OCI-LY7 (cell line): ENCODE data around the gene AHSP.

Source experiments
- EZH2phosphoT487 ChIP-seq: fragments of 200-600 bp; sonication (generic); IDR thresholded peaks from 2 replicates; pipeline ENCODE4 v1.6.1; 2018; ENCODE audit warnings: low read depth, borderline replicate concordance, mild to moderate bottlenecking, mixed run types, antibody characterized with exemption, low read length, moderate library complexity, mixed read lengths
- TF ChIP-seq, protein P1 (sequence below): fragments of 200-600 bp; sonication (generic); conservative IDR thresholded peaks from 2 replicates; pipeline ENCODE4 v1.5.1; 2014; ENCODE audit warnings: mild to moderate bottlenecking, antibody characterized with exemption, low read length, moderate library complexity, mixed read lengths

DNA sequence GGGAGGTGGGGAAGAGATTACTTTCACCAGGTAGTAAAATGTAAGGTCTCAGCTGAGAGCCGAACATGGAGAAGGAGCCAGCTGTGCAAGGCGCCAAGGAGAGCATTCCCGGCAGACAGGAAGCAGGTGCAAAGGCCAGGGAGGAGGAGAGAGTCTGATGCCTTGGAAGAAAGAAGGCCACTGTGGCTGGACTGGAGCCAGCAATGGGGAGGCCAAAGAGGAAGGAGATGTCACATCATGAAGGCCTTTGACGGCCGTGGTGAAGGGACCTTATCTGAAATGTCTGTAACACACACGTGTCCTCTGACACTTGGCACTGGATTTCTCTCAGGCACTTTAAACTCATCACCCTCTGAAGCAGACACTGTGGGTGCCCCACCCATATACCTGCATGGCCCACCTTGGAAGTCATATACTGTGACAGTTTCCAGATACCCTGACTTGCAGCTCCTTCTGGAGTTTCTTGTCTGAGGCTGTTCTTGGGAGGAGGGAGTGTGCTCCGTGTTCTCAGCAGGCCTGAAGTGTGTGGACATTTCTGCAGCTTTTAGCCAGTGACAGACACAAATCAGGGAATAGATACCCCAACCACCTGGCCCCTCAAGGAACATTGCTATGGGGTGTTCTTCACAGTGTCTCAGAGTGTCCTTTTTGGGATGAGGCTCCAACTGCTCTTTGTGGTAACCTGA, 46.7 kb upstream of the AHSP start:
- TF ChIP-seq, protein P1, sequence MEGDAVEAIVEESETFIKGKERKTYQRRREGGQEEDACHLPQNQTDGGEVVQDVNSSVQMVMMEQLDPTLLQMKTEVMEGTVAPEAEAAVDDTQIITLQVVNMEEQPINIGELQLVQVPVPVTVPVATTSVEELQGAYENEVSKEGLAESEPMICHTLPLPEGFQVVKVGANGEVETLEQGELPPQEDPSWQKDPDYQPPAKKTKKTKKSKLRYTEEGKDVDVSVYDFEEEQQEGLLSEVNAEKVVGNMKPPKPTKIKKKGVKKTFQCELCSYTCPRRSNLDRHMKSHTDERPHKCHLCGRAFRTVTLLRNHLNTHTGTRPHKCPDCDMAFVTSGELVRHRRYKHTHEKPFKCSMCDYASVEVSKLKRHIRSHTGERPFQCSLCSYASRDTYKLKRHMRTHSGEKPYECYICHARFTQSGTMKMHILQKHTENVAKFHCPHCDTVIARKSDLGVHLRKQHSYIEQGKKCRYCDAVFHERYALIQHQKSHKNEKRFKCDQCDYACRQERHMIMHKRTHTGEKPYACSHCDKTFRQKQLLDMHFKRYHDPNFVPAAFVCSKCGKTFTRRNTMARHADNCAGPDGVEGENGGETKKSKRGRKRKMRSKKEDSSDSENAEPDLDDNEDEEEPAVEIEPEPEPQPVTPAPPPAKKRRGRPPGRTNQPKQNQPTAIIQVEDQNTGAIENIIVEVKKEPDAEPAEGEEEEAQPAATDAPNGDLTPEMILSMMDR, result no peak
- TF ChIP-seq EZH2phosphoT487, result no peak
